HepG2 (cell line): ENCODE measurements around the gene FAM83C. TPM values are rescaled to one million over a fixed set of nuclear protein-coding genes. Genes with fewer than 3 reads are reported as not detected.

Experiments used
- ARNT2 ChIP-seq: sonication (generic); formaldehyde crosslinking; IDR thresholded peaks from 2 replicates; pipeline ENCODE4 v1.8.0; 2022; ENCODE audit warnings: mild to moderate bottlenecking, low read depth, missing genetic modification reagents, moderate library complexity
- ESRRA ChIP-seq: sonication (generic); formaldehyde crosslinking; IDR thresholded peaks from 2 replicates; pipeline ENCODE4 v1.5.1; 2020; ENCODE audit warnings: mild to moderate bottlenecking, low read depth, missing genetic modification reagents
- KDM6A ChIP-seq: IDR thresholded peaks from 2 replicates; pipeline ENCODE4 v1.6.1; 2016; ENCODE audit warnings: low read depth
- MTF1 ChIP-seq: sonication (generic); formaldehyde crosslinking; IDR thresholded peaks from 2 replicates; pipeline ENCODE4 v1.5.0; 2020; ENCODE audit warnings: missing genetic modification reagents
- MZF1 ChIP-seq: sonication (generic); formaldehyde crosslinking; IDR thresholded peaks from 2 replicates; pipeline ENCODE4 v1.8.1; 2023; ENCODE audit warnings: mild to moderate bottlenecking, missing genetic modification reagents, borderline replicate concordance
- NFE2L1 ChIP-seq: sonication (generic); formaldehyde crosslinking; IDR thresholded peaks from 2 replicates; pipeline ENCODE4 v1.4.0; 2020; ENCODE audit warnings: missing genetic modification reagents, mild to moderate bottlenecking, borderline replicate concordance
- PHF8 ChIP-seq: sonication (generic); formaldehyde crosslinking; IDR thresholded peaks from 2 replicates; pipeline ENCODE4 v1.5.0; 2020; ENCODE audit warnings: missing genetic modification reagents
- POLR2A ChIP-seq, 2 experiments: IDR thresholded peaks; 2 replicates each; pipeline ENCODE4 v1.6.1; 2011; ENCODE audit warnings: low read depth in 2 of 2, low read length in 2 of 2, mild to moderate bottlenecking in 1 of 2, moderate library complexity in 1 of 2; ENCODE audit not compliant: insufficient read depth in 1 of 2
- SOX6 ChIP-seq, 2 experiments: fragments of 450-650 bp in 1 of 2; sonication (generic) in 1 of 2; formaldehyde crosslinking in 1 of 2; IDR thresholded peaks; 2 replicates each; pipeline versions ENCODE4 v1.4.0 to v1.6.1; 2017 to 2020; ENCODE audit warnings: antibody characterized with exemption in 1 of 2, mild to moderate bottlenecking in 1 of 2, missing genetic modification reagents in 1 of 2
- TOPORS ChIP-seq: sonication (generic); formaldehyde crosslinking; IDR thresholded peaks from 2 replicates; pipeline ENCODE4 v1.8.0; 2023; ENCODE audit warnings: mild to moderate bottlenecking, missing genetic modification reagents
- ZNF546 ChIP-seq: sonication (generic); formaldehyde crosslinking; conservative IDR thresholded peaks from 2 replicates; pipeline ENCODE4 v1.8.1; 2023; ENCODE audit warnings: mild to moderate bottlenecking, missing genetic modification reagents
- ZNF549 ChIP-seq: sonication (generic); formaldehyde crosslinking; IDR thresholded peaks from 2 replicates; pipeline ENCODE4 v1.5.0; 2020; ENCODE audit warnings: missing genetic modification reagents
- ZNF678 ChIP-seq: sonication (generic); formaldehyde crosslinking; IDR thresholded peaks from 2 replicates; pipeline ENCODE4 v1.4.0; 2020; ENCODE audit warnings: mild to moderate bottlenecking, missing genetic modification reagents
- polyA plus RNA-seq, 8 experiments: library from polyadenylated mRNA; depleted of rRNA in 3 of 8; stranded (reverse) in 7 of 8; unstranded in 1 of 8; fragments of >200 nt; fragmentation: Illumina TruSeq in 4 of 8; extraction: Trizol in 4 of 8; gene quantifications; 2 replicates each; pipeline versions ENCODE4 v1.2.1 to v1.2.3, GENCODE V29; 2011 to 2016; ENCODE audit warnings: low read depth in 4 of 8, missing spikeins in 1 of 8, mixed read lengths in 1 of 8; ENCODE audit not compliant: insufficient read depth in 1 of 8
- total RNA-seq, 5 experiments: library from RNA; depleted of rRNA; stranded (reverse); fragments of >200 nt; fragmentation: Illumina TruSeq; extraction: Trizol; gene quantifications; 2 replicates each; pipeline ENCODE4 v1.2.3, GENCODE V29; 2016; ENCODE audit warnings: low read depth in 1 of 5
- TF ChIP-seq, protein P1 (sequence below): sonication (generic); formaldehyde crosslinking; IDR thresholded peaks from 2 replicates; pipeline ENCODE4 v1.5.0; 2020; ENCODE audit warnings: mild to moderate bottlenecking, missing genetic modification reagents, borderline replicate concordance

FAM83C gene
- total and polyA plus RNA-seq, 2 of the 13 experiments (the other 11 are each of a cell fraction or from before 2014, with no cell fraction given), result 0.04 TPM; not detected in 1

DNA sequence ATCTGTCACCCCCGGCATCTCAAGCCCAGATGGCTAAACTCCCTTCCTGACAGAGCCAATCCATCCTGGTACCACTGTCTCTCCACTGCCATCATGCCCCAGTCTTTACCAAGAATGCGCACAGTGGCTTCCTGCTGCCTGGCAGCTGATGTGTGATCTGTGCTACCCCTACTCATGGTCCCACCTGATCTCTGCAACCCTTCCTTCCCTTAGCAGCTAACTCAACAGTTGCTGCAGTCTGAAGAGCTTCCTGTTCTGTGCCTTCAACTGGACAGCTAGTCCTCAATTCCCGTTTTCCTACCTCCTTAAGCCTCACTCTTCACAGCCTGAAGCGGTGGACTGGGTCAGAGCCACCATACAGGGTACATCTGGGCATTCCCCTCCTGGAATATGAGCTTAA, 7.6 kb upstream of the FAM83C start (continued):
- TF ChIP-seq, protein P1, sequence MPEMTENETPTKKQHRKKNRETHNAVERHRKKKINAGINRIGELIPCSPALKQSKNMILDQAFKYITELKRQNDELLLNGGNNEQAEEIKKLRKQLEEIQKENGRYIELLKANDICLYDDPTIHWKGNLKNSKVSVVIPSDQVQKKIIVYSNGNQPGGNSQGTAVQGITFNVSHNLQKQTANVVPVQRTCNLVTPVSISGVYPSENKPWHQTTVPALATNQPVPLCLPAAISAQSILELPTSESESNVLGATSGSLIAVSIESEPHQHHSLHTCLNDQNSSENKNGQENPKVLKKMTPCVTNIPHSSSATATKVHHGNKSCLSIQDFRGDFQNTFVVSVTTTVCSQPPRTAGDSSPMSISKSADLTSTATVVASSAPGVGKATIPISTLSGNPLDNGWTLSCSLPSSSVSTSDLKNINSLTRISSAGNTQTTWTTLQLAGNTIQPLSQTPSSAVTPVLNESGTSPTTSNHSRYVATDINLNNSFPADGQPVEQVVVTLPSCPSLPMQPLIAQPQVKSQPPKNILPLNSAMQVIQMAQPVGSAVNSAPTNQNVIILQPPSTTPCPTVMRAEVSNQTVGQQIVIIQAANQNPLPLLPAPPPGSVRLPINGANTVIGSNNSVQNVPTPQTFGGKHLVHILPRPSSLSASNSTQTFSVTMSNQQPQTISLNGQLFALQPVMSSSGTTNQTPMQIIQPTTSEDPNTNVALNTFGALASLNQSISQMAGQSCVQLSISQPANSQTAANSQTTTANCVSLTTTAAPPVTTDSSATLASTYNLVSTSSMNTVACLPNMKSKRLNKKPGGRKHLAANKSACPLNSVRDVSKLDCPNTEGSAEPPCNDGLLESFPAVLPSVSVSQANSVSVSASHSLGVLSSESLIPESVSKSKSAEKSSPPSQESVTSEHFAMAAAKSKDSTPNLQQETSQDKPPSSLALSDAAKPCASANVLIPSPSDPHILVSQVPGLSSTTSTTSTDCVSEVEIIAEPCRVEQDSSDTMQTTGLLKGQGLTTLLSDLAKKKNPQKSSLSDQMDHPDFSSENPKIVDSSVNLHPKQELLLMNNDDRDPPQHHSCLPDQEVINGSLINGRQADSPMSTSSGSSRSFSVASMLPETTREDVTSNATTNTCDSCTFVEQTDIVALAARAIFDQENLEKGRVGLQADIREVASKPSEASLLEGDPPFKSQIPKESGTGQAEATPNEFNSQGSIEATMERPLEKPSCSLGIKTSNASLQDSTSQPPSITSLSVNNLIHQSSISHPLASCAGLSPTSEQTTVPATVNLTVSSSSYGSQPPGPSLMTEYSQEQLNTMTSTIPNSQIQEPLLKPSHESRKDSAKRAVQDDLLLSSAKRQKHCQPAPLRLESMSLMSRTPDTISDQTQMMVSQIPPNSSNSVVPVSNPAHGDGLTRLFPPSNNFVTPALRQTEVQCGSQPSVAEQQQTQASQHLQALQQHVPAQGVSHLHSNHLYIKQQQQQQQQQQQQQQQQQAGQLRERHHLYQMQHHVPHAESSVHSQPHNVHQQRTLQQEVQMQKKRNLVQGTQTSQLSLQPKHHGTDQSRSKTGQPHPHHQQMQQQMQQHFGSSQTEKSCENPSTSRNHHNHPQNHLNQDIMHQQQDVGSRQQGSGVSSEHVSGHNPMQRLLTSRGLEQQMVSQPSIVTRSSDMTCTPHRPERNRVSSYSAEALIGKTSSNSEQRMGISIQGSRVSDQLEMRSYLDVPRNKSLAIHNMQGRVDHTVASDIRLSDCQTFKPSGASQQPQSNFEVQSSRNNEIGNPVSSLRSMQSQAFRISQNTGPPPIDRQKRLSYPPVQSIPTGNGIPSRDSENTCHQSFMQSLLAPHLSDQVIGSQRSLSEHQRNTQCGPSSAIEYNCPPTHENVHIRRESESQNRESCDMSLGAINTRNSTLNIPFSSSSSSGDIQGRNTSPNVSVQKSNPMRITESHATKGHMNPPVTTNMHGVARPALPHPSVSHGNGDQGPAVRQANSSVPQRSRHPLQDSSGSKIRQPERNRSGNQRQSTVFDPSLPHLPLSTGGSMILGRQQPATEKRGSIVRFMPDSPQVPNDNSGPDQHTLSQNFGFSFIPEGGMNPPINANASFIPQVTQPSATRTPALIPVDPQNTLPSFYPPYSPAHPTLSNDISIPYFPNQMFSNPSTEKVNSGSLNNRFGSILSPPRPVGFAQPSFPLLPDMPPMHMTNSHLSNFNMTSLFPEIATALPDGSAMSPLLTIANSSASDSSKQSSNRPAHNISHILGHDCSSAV (CRISPR knock-in tag), result no peak
- TF ChIP-seq PHF8, result 0 out of 2 replicates have a peak, but pooled peaks have one; percentile 13
- TF ChIP-seq POLR2A (IDR thresholded peaks at IDR 0.05; ENCODE audit: insufficient read depth in 1 of 2, low read depth in 2 of 2, low read length in 2 of 2), result peak in 1 of 2 experiments; percentile 37; a peak in 1 of 4 replicates
- TF ChIP-seq MZF1, result no peak
- TF ChIP-seq SOX6 (IDR thresholded peaks at IDR 0.05), result no peak
- TF ChIP-seq SOX6 (CRISPR knock-in tag; IDR thresholded peaks at IDR 0.05), result 0 out of 2 replicates have a peak, but pooled peaks have one; percentile 1
- TF ChIP-seq ZNF546 (CRISPR knock-in tag), result no peak
- TF ChIP-seq TOPORS (CRISPR knock-in tag), result no peak
- no peak for TF ChIP-seq MTF1
- no peak for TF ChIP-seq ZNF549 (CRISPR knock-in tag)
- TF ChIP-seq ZNF678 (CRISPR knock-in tag), result no peak
- TF ChIP-seq NFE2L1, result no peak
- TF ChIP-seq KDM6A (CRISPR knock-in tag), result no peak
- TF ChIP-seq ESRRA (CRISPR knock-in tag), result no peak
- TF ChIP-seq ARNT2 (CRISPR knock-in tag), result no peak
